NCI-H1436 (cell line): ENCODE data around the gene ADGRB3.

Experiments
- DNase-seq: peaks from one replicate; lab custom pipeline; 2025; lab: John Stamatoyannopoulos, UW

The ADGRB3 gene

GRCh38 chr6:68709091-68709490, 74.0 kb downstream of the ADGRB3 start:
- no peak for DNase-seq

- DNase-seq: no peak
Observed at GRCh38 chr6:68709882-68710281, 74.8 kb downstream of the ADGRB3 start.

GRCh38 chr6:68710496-68710895, 75.4 kb downstream of the ADGRB3 start:
- DNase-seq: no peak

- no peak for DNase-seq
Observed at GRCh38 chr6:68710916-68711315, 75.8 kb downstream of the ADGRB3 start.

GRCh38 chr6:68711386-68712000, 76.4 kb downstream of the ADGRB3 start:
- DNase-seq: no peak

- DNase-seq: no peak
Observed at GRCh38 chr6:68716620-68717019, 81.5 kb downstream of the ADGRB3 start.

- DNase-seq: peak; percentile 43
Observed at GRCh38 chr6:68718385-68719073, 83.4 kb downstream of the ADGRB3 start.

- DNase-seq: no peak
Observed at GRCh38 chr6:68719761-68720160, 84.7 kb downstream of the ADGRB3 start.

GRCh38 chr6:68722891-68723527, 87.9 kb downstream of the ADGRB3 start:
- DNase-seq: no peak

- DNase-seq: no peak
Observed at GRCh38 chr6:68724060-68724459, 89.0 kb downstream of the ADGRB3 start.

GRCh38 chr6:68726337-68726736, 91.3 kb downstream of the ADGRB3 start:
- no peak for DNase-seq

- no peak for DNase-seq
Observed at GRCh38 chr6:68726992-68727391, 91.9 kb downstream of the ADGRB3 start.

- no peak for DNase-seq
Observed at GRCh38 chr6:68727699-68728098, 92.6 kb downstream of the ADGRB3 start.

- DNase-seq: no peak
Observed at GRCh38 chr6:68728159-68728979, 93.3 kb downstream of the ADGRB3 start.

GRCh38 chr6:68729377-68729903, 94.4 kb downstream of the ADGRB3 start:
- DNase-seq: no peak

GRCh38 chr6:68730291-68731054, 95.4 kb downstream of the ADGRB3 start:
- no peak for DNase-seq

- no peak for DNase-seq
Observed at GRCh38 chr6:68732423-68732822, 97.3 kb downstream of the ADGRB3 start.

- DNase-seq: no peak
Observed at GRCh38 chr6:68735866-68736265, 100.8 kb downstream of the ADGRB3 start.

GRCh38 chr6:68737061-68737460, 102.0 kb downstream of the ADGRB3 start:
- no peak for DNase-seq

GRCh38 chr6:68738039-68738438, 103.0 kb downstream of the ADGRB3 start:
- no peak for DNase-seq

- DNase-seq: no peak
Observed at GRCh38 chr6:68740828-68741500, 105.9 kb downstream of the ADGRB3 start.
